Thymus (tissue), 11 donors: ENCODE measurements around the gene TMEM238L. TPM values are rescaled to one million over a fixed set of nuclear protein-coding genes. Genes with fewer than 3 reads are reported as not detected.

Source experiments
- DNase-seq, 9 donors: peaks; one replicate each; pipeline ENCODE4 v3.0.0-alpha.2; 2013; ENCODE audit warnings: low spot score in 9 of 9, low read depth in 6 of 9, missing footprints in 1 of 9
- H3K27ac ChIP-seq, 2 donors: one replicate each; pipeline ENCODE4 v1.5.1; 2013; ENCODE audit warnings: control low read depth in 1 of 2, low read depth in 1 of 2, low read length in 1 of 2, mild to moderate bottlenecking in 1 of 2, moderate library complexity in 1 of 2
- H3K27me3 ChIP-seq, 2 donors: one replicate each; pipeline ENCODE4 v1.5.1; 2013; ENCODE audit warnings: low read length in 1 of 2; ENCODE audit not compliant: control insufficient read depth in 2 of 2, insufficient read depth in 1 of 2
- H3K36me3 ChIP-seq, 2 donors: one replicate each; pipeline ENCODE4 v1.5.1; 2013; ENCODE audit warnings: low read length in 1 of 2, mild to moderate bottlenecking in 1 of 2, moderate library complexity in 1 of 2; ENCODE audit not compliant: control insufficient read depth in 2 of 2, insufficient read depth in 2 of 2
- H3K4me1 ChIP-seq, 2 donors: one replicate each; pipeline ENCODE4 v1.5.1; 2013; ENCODE audit warnings: low read length in 2 of 2; ENCODE audit not compliant: control insufficient read depth in 2 of 2, insufficient read depth in 2 of 2
- H3K4me3 ChIP-seq, 2 donors: one replicate each; pipeline ENCODE4 v1.5.1; 2013; ENCODE audit warnings: low read length in 2 of 2, control low read depth in 1 of 2, mild to moderate bottlenecking in 1 of 2
- H3K9me3 ChIP-seq, 2 donors: one replicate each; pipeline ENCODE4 v1.5.1; 2013; ENCODE audit warnings: low read length in 1 of 2, mild to moderate bottlenecking in 1 of 2; ENCODE audit not compliant: control insufficient read depth in 2 of 2, insufficient read depth in 1 of 2
- WGBS: extraction: QIAGEN DNeasy Blood & Tissue Kit; methylation state at CpG from one replicate; pipeline ENCODE4 v1.1.7; 2013; 5-methylcytosine and 5-hydroxymethylcytosine counted together
- polyA plus RNA-seq: library from polyadenylated mRNA; stranded (reverse); fragments of 200-250 nt; gene quantifications from one replicate; pipeline ENCODE4 v1.2.3, GENCODE V29; 2013
- total RNA-seq: library from RNA; stranded (reverse); fragments of 120-200 nt; gene quantifications from one replicate; pipeline ENCODE4 v1.2.4, GENCODE V29; 2013
- donor health status: healthy.

The TMEM238L gene
- total and polyA plus RNA-seq, 2 donors, result 0.07 TPM; not detected in 1

GRCh38 chr17:10787306-10788045 is 16.4 kb downstream of the TMEM238L start:
- Histone ChIP-seq H3K9me3 (no peaks in the 10 kb centered on the region), H3K36me3 (no peaks in the 10 kb centered on the region), H3K27me3 (no peaks in the 10 kb centered on the region), H3K4me1 (peaks cover 0 to 3% of the 10 kb centered on the region in 2 donors), H3K27ac (no peak overlapping the region), H3K4me3 (no peak overlapping the region)
- DNase-seq, result no peak
- WGBS, result 98% methylated on average over 5 of the region's 5 CpGs

GRCh38 chr17:10785295-10785694 is 18.6 kb downstream of the TMEM238L start:
- WGBS, result 97% methylated on average over 2 of the region's 2 CpGs
- Histone ChIP-seq H3K4me1 (no peaks in the 10 kb centered on the region), H3K27ac (no peak overlapping the region), H3K36me3 (no peaks in the 10 kb centered on the region), H3K4me3 (no peak overlapping the region), H3K9me3 (no peaks in the 10 kb centered on the region), H3K27me3 (no peaks in the 10 kb centered on the region)
- DNase-seq, result no peak

- no peak for DNase-seq
- H3K4me3 ChIP-seq, result no peak overlapping the region
- no peaks in the 10 kb centered on the region for H3K36me3 ChIP-seq
- no peaks in the 10 kb centered on the region for H3K9me3 ChIP-seq
- no peaks in the 10 kb centered on the region for H3K27me3 ChIP-seq
- WGBS, result 94% methylated on average over 2 of the region's 2 CpGs
- no peaks in the 10 kb centered on the region for H3K4me1 ChIP-seq
- H3K27ac ChIP-seq, result no peak overlapping the region
These were observed 24.3 kb downstream of the TMEM238L start for GRCh38 chr17:10779609-10780008.

- no peak overlapping the region for H3K4me3 ChIP-seq
- 85% methylated on average over 6 of the region's 6 CpGs for WGBS
- no peaks in the 10 kb centered on the region for H3K36me3 ChIP-seq
- H3K4me1 ChIP-seq, result no peaks in the 10 kb centered on the region
- H3K27ac ChIP-seq, result no peak overlapping the region
- no peak for DNase-seq
- no peaks in the 10 kb centered on the region for H3K27me3 ChIP-seq
- no peaks in the 10 kb centered on the region for H3K9me3 ChIP-seq
These were observed 26.0 kb downstream of the TMEM238L start for GRCh38 chr17:10777890-10778289.

- no peaks in the 10 kb centered on the region for H3K27me3 ChIP-seq
- no peaks in the 10 kb centered on the region for H3K36me3 ChIP-seq
- WGBS, result 97% methylated on average over 11 of the region's 11 CpGs
- H3K4me1 ChIP-seq, result no peaks in the 10 kb centered on the region
- no peak overlapping the region for H3K27ac ChIP-seq
- no peak for DNase-seq
- H3K4me3 ChIP-seq, result no peak overlapping the region
- peaks cover 0 to 5% of the 10 kb centered on the region in 2 donors for H3K9me3 ChIP-seq
These were observed 26.6 kb downstream of the TMEM238L start for GRCh38 chr17:10777131-10777807.

GRCh38 chr17:10776381-10776780 is 27.5 kb downstream of the TMEM238L start:
- H3K4me1 ChIP-seq, result no peaks in the 10 kb centered on the region
- no peak overlapping the region for H3K27ac ChIP-seq
- WGBS, result 41% methylated on average over 2 of the region's 2 CpGs
- no peak for DNase-seq
- H3K36me3 ChIP-seq, result no peaks in the 10 kb centered on the region
- H3K9me3 ChIP-seq, result peaks cover 0 to 5% of the 10 kb centered on the region in 2 donors
- no peak overlapping the region for H3K4me3 ChIP-seq
- no peaks in the 10 kb centered on the region for H3K27me3 ChIP-seq

- Histone ChIP-seq H3K27me3 (no peaks in the 10 kb centered on the region), H3K4me3 (no peak overlapping the region), H3K9me3 (peaks cover 0 to 5% of the 10 kb centered on the region in 2 donors), H3K27ac (no peak overlapping the region), H3K36me3 (no peaks in the 10 kb centered on the region), H3K4me1 (no peaks in the 10 kb centered on the region)
- no peak for DNase-seq
- 91% methylated on average over 5 of the region's 5 CpGs for WGBS
These were observed 28.1 kb downstream of the TMEM238L start for GRCh38 chr17:10775740-10776356.

GRCh38 chr17:10775058-10775457 is 28.8 kb downstream of the TMEM238L start:
- H3K9me3 ChIP-seq, result peaks cover 0 to 5% of the 10 kb centered on the region in 2 donors
- H3K4me1 ChIP-seq, result no peaks in the 10 kb centered on the region
- WGBS, result 98% methylated on average over 4 of the region's 4 CpGs
- H3K27me3 ChIP-seq, result no peaks in the 10 kb centered on the region
- no peaks in the 10 kb centered on the region for H3K36me3 ChIP-seq
- H3K4me3 ChIP-seq, result no peak overlapping the region
- no peak for DNase-seq
- no peak overlapping the region for H3K27ac ChIP-seq

- no peak for DNase-seq
- Histone ChIP-seq H3K27ac (no peak overlapping the region), H3K9me3 (peaks cover 0 to 5% of the 10 kb centered on the region in 2 donors), H3K27me3 (no peaks in the 10 kb centered on the region), H3K36me3 (no peaks in the 10 kb centered on the region), H3K4me3 (no peak overlapping the region), H3K4me1 (no peaks in the 10 kb centered on the region)
- WGBS, result 88% methylated on average over 2 of the region's 2 CpGs
These were observed 30.5 kb downstream of the TMEM238L start for GRCh38 chr17:10773391-10773790.
